ENCODE data around the gene DEPDC7. TPM values are rescaled to one million over a fixed set of nuclear protein-coding genes. Genes with fewer than 3 reads are reported as not detected.
"Not testable (repeated sequence)": the region's sequence is repeated elsewhere in the genome, so short reads cannot be mapped to it uniquely, and the experiment has no call there.

The DEPDC7 gene
- total RNA-seq, 1 experiment from 2014 or later, result 13.8 TPM

- no peak for DNase-seq (ENCODE audit: low spot score)
Observed at GRCh38 chr11:33025339-33025722, 9.7 kb downstream of the DEPDC7 start.

GRCh38 chr11:33027233-33027632, 11.6 kb downstream of the DEPDC7 start:
- no peak for DNase-seq (ENCODE audit: low spot score)

- peak; percentile 50 for DNase-seq (ENCODE audit: low spot score)
Observed at GRCh38 chr11:33027846-33028536, 12.3 kb downstream of the DEPDC7 start.

- DNase-seq (ENCODE audit: low spot score), result no peak
Observed at GRCh38 chr11:33028537-33028914, 12.8 kb downstream of the DEPDC7 start.

- not testable (repeated sequence) for DNase-seq (ENCODE audit: low spot score)
Observed at GRCh38 chr11:33029218-33029617, 13.5 kb downstream of the DEPDC7 start.

GRCh38 chr11:33033493-33033892, 17.8 kb downstream of the DEPDC7 start:
- DNase-seq (ENCODE audit: low spot score), result no peak

GRCh38 chr11:33035011-33035410, 19.3 kb downstream of the DEPDC7 start:
- DNase-seq (ENCODE audit: low spot score), result no peak

- DNase-seq (ENCODE audit: low spot score), result peak; percentile 90
Observed at GRCh38 chr11:33039274-33040032, 23.8 kb downstream of the DEPDC7 start, which contains the start of gene TCP11L1. TCP11L1 (plus strand) TSS chr11:33039572; CDS start chr11:33043774, 4,202 bp downstream.

- DNase-seq (ENCODE audit: low spot score), result peak; percentile 34
Observed at GRCh38 chr11:33040033-33040861, 24.6 kb downstream of the DEPDC7 start.

GRCh38 chr11:33040862-33041453, 25.3 kb downstream of the DEPDC7 start:
- no peak for DNase-seq (ENCODE audit: low spot score)

GRCh38 chr11:33043221-33043830, 27.6 kb downstream of the DEPDC7 start:
- DNase-seq (ENCODE audit: low spot score), result no peak

- peak; percentile 76 for DNase-seq (ENCODE audit: low spot score)
Observed at GRCh38 chr11:33044285-33044756, 28.6 kb downstream of the DEPDC7 start.

GRCh38 chr11:33045551-33046255, 30.0 kb downstream of the DEPDC7 start:
- peak; percentile 48 for DNase-seq (ENCODE audit: low spot score)

- not testable (repeated sequence) for DNase-seq (ENCODE audit: low spot score)
Observed at GRCh38 chr11:33048701-33049100, 33.0 kb downstream of the DEPDC7 start.

GRCh38 chr11:33049565-33050408, 34.1 kb downstream of the DEPDC7 start:
- not testable (repeated sequence) for DNase-seq (ENCODE audit: low spot score)

GRCh38 chr11:33052231-33052630, 36.6 kb downstream of the DEPDC7 start:
- no peak for DNase-seq (ENCODE audit: low spot score)

- no peak for DNase-seq (ENCODE audit: low spot score)
Observed at GRCh38 chr11:33055375-33055774, 39.7 kb downstream of the DEPDC7 start.

- no peak for DNase-seq (ENCODE audit: low spot score)
Observed at GRCh38 chr11:33057284-33057683, 41.6 kb downstream of the DEPDC7 start.

- DNase-seq (ENCODE audit: low spot score), result no peak
Observed at GRCh38 chr11:33059331-33060007, 43.8 kb downstream of the DEPDC7 start.
